ENCODE measurements around the gene HAAO. TPM values are rescaled to one million over a fixed set of nuclear protein-coding genes. Genes with fewer than 3 reads are reported as not detected.
A peak's percentile ranks its signal among the peaks of the same experiment; 100 is the strongest.

The HAAO gene
- total and polyA plus RNA-seq, 2 of the 13 experiments (the other 11 are each of a cell fraction or from before 2014, with no cell fraction given) = 36.1 to 42.7 TPM

GRCh38 chr2:42794271-42795046, 2.1 kb upstream of the HAAO start (continued):
- TF ChIP-seq, protein P1, sequence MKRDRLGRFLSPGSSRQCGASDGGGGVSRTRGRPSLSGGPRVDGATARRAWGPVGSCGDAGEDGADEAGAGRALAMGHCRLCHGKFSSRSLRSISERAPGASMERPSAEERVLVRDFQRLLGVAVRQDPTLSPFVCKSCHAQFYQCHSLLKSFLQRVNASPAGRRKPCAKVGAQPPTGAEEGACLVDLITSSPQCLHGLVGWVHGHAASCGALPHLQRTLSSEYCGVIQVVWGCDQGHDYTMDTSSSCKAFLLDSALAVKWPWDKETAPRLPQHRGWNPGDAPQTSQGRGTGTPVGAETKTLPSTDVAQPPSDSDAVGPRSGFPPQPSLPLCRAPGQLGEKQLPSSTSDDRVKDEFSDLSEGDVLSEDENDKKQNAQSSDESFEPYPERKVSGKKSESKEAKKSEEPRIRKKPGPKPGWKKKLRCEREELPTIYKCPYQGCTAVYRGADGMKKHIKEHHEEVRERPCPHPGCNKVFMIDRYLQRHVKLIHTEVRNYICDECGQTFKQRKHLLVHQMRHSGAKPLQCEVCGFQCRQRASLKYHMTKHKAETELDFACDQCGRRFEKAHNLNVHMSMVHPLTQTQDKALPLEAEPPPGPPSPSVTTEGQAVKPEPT (CRISPR knock-in tag; IDR thresholded peaks at IDR 0.05; ENCODE audit: low read depth) = no peak
- no peak for TF ChIP-seq ZNF232 (CRISPR knock-in tag; IDR thresholded peaks at IDR 0.05; ENCODE audit: borderline replicate concordance)
- no peak for TF ChIP-seq KLF6 (CRISPR knock-in tag; IDR thresholded peaks at IDR 0.05)
- peak; percentile 60; the same call in 1 of the 2 replicates for TF ChIP-seq ZNF598 (CRISPR knock-in tag; IDR thresholded peaks at IDR 0.05; ENCODE audit: borderline replicate concordance)
- TF ChIP-seq SMAD1 (CRISPR knock-in tag; IDR thresholded peaks at IDR 0.05; ENCODE audit: borderline replicate concordance, low read depth) = 0 out of 2 replicates have a peak, but pooled peaks have one; percentile 76
- TF ChIP-seq ARNTL (CRISPR knock-in tag; IDR thresholded peaks at IDR 0.05) = peak; percentile 18; the same call in 1 of the 2 replicates
- no peak for TF ChIP-seq ZNF383 (CRISPR knock-in tag; IDR thresholded peaks at IDR 0.05; ENCODE audit: borderline replicate concordance)
- no peak for TF ChIP-seq ZNF460 (CRISPR knock-in tag; IDR thresholded peaks at IDR 0.05; ENCODE audit: borderline replicate concordance)
- TF ChIP-seq SALL2 (CRISPR knock-in tag; IDR thresholded peaks at IDR 0.05) = no peak
- no peak for TF ChIP-seq AHR (CRISPR knock-in tag; IDR thresholded peaks at IDR 0.05)
- TF ChIP-seq ZNF501 (CRISPR knock-in tag; IDR thresholded peaks at IDR 0.05) = peak; percentile 67; the same call in 1 of the 2 replicates
- peak; percentile 56 for TF ChIP-seq POGZ (CRISPR knock-in tag; IDR thresholded peaks at IDR 0.05)
- no peak for TF ChIP-seq WIZ (CRISPR knock-in tag; IDR thresholded peaks at IDR 0.05)
- TF ChIP-seq ZFY (CRISPR knock-in tag; IDR thresholded peaks at IDR 0.05) = peak; percentile 58
- no peak for TF ChIP-seq BRF2 (CRISPR knock-in tag; IDR thresholded peaks at IDR 0.05)
- 0 out of 2 replicates have a peak, but pooled peaks have one; percentile 64 for TF ChIP-seq ZNF772 (CRISPR knock-in tag; IDR thresholded peaks at IDR 0.05)
- TF ChIP-seq ZNF318 (CRISPR knock-in tag; IDR thresholded peaks at IDR 0.05) = no peak
- TF ChIP-seq ZNF160 (CRISPR knock-in tag; IDR thresholded peaks at IDR 0.05) = no peak
